Gastrocnemius medialis (tissue), 4 donors: ENCODE results near the gene TOMM20. TPM values are rescaled to one million over a fixed set of nuclear protein-coding genes. Genes with fewer than 3 reads are reported as not detected.

ENCODE experiments used
- ATAC-seq, 2 donors: fragments of 150-250 bp; one replicate each; pipeline ENCODE4 v1.9.1; 2016
- DNase-seq, 2 donors: peaks; one replicate each; pipeline ENCODE4 v3.0.0-alpha.2; 2019
- H3K27ac ChIP-seq, 4 donors: fragments of 200-600 bp; sonication (generic); 1 replicate in 1 of 4; 2 replicates in 3 of 4; pipeline ENCODE4 v1.5.1; 2016 to 2018; ENCODE audit warnings: mild to moderate bottlenecking in 2 of 4, moderate library complexity in 1 of 4
- H3K27me3 ChIP-seq, 3 donors: fragments of 200-600 bp; sonication (generic) in 2 of 3; 1 replicate in 1 of 3; 2 replicates in 2 of 3; pipeline versions ENCODE4 v1.5.1 to v1.6.0; 2016 to 2019; ENCODE audit warnings: mild to moderate bottlenecking in 1 of 3, moderate library complexity in 1 of 3
- H3K36me3 ChIP-seq, 2 donors: fragments of 200-600 bp; sonication (generic) in 1 of 2; one replicate each; pipeline ENCODE4 v1.5.1; 2017 to 2018
- H3K4me1 ChIP-seq, 2 donors: fragments of 200-600 bp; sonication (generic) in 1 of 2; one replicate each; pipeline ENCODE4 v1.5.1; 2016 to 2017; ENCODE audit warnings: mild to moderate bottlenecking in 2 of 2
- H3K4me3 ChIP-seq, 4 donors: fragments of 200-600 bp; sonication (generic) in 3 of 4; 1 replicate in 1 of 4; 2 replicates in 3 of 4; pipeline ENCODE4 v1.5.1; 2016 to 2019; ENCODE audit warnings: mild to moderate bottlenecking in 2 of 4
- H3K9me3 ChIP-seq, 3 donors: fragments of 200-600 bp; sonication (generic) in 2 of 3; 1 replicate in 1 of 3; 2 replicates in 2 of 3; pipeline ENCODE4 v1.5.1; 2016 to 2019
- CTCF ChIP-seq, 5 experiments: fragments of 450-650 bp in 3 of 5; fragments of 200-600 bp in 2 of 5; sonication (generic) in 2 of 5; IDR thresholded peaks in 4 of 5; conservative IDR thresholded peaks in 1 of 5; 1 replicate in 4 of 5; 2 replicates in 1 of 5; pipeline ENCODE4 v1.5.1; 2016 to 2019; ENCODE audit warnings: antibody characterized with exemption in 5 of 5, mild to moderate bottlenecking in 3 of 5, moderate library complexity in 3 of 5
- POLR2A ChIP-seq, 2 donors: fragments of 450-650 bp; IDR thresholded peaks; one replicate each; pipeline ENCODE4 v1.6.1; 2017; ENCODE audit warnings: antibody characterized with exemption in 2 of 2, mild to moderate bottlenecking in 2 of 2, moderate library complexity in 2 of 2
- in situ Hi-C, 4 donors: fragments of 200-750 bp; cut with MboI; loops; one replicate each; pipeline versions ENCODE4 v1.15.0 to v1.8.0; 2017; ENCODE audit warnings: low sequenced_read_pairs in 4 of 4
- intact Hi-C: fragments of 100-400 bp; cut with DNase I; formaldehyde crosslinking; loops from one replicate; pipeline ENCODE4 v1.15.1; 2023; ENCODE audit warnings: low total_unique reads
- total RNA-seq, 4 donors: library from RNA; depleted of rRNA; stranded (reverse); fragments of >200 nt; gene quantifications; one replicate each; pipeline versions ENCODE4 v1.1.0 to v1.2.3, GENCODE V29; 2016

TOMM20 gene
- total RNA-seq, 4 donors from 2014 or later: 51.7 to 71.8 (median 62.3) TPM

GRCh38 chr1:235131961-235132360 is 3.3 kb upstream of the TOMM20 start:
- H3K36me3 ChIP-seq: peaks cover 0 to 40% of the 10 kb centered on the region in 2 donors
- TF ChIP-seq CTCF (IDR thresholded peaks at IDR 0.05 in 4 of 5, conservative IDR thresholded peaks at IDR 0.05 in 1 of 5): no peak
- TF ChIP-seq POLR2A (IDR thresholded peaks at IDR 0.05): no peak
- in situ Hi-C loops: no loop called here

GRCh38 chr1:235130766-235131270 is 2.2 kb upstream of the TOMM20 start:
- in situ Hi-C loops: no loop called here
- ATAC-seq (no peak), DNase-seq (no peak)
- H3K36me3 ChIP-seq: peaks cover 0 to 29% of the 10 kb centered on the region in 2 donors
- no peak overlapping the region for H3K4me3 ChIP-seq
- TF ChIP-seq CTCF (IDR thresholded peaks at IDR 0.05 in 4 of 5, conservative IDR thresholded peaks at IDR 0.05 in 1 of 5) (no peak), POLR2A (IDR thresholded peaks at IDR 0.05) (no peak)
- intact Hi-C loops: no loop called here
- H3K27ac ChIP-seq: no peak overlapping the region
- no peaks in the 10 kb centered on the region for H3K9me3 ChIP-seq
- H3K4me1 ChIP-seq: peaks cover 15 to 18% of the 10 kb centered on the region in 2 donors
- no peaks in the 10 kb centered on the region for H3K27me3 ChIP-seq

More at GRCh38 chr1:235131961-235132360, 3.3 kb upstream of the TOMM20 start:
- intact Hi-C loops: no loop called here
- DNase-seq (no peak), ATAC-seq (no peak)
- Histone ChIP-seq H3K27ac (no peak overlapping the region), H3K4me3 (no peak overlapping the region), H3K27me3 (no peaks in the 10 kb centered on the region), H3K4me1 (peaks cover 8 to 13% of the 10 kb centered on the region in 2 donors), H3K9me3 (no peaks in the 10 kb centered on the region)

GRCh38 chr1:235129774-235130570 is 1.3 kb upstream of the TOMM20 start:
- in situ Hi-C loops (no loop called here), intact Hi-C loops (loop anchor here (5.0 to 10.0 kb wide), 2 partner anchors 195 to 372 kb away; partner anchors contain the start of genes ARID4B, B3GALNT2 and GGPS1)
- H3K36me3 ChIP-seq: peaks cover 0 to 21% of the 10 kb centered on the region in 2 donors

GRCh38 chr1:235127732-235128455 is 743 bp downstream of the TOMM20 start:
- in situ Hi-C loops: no loop called here
- DNase-seq (no peak), ATAC-seq (peak in 1 of 2 donors; percentile 10)
- Histone ChIP-seq H3K27me3 (no peaks in the 10 kb centered on the region), H3K36me3 (peaks cover 0 to 4% of the 10 kb centered on the region in 2 donors), H3K9me3 (no peaks in the 10 kb centered on the region), H3K27ac (peak overlapping the region; percentile 86 to 92 (median 88)), H3K4me3 (peak overlapping the region; percentile 90 to 95 (median 94)), H3K4me1 (peaks cover 15 to 18% of the 10 kb centered on the region in 2 donors)
- intact Hi-C loops: loop anchor here (1.0 to 10.0 kb wide), 3 partner anchors 33 to 374 kb away; partner anchors contain the start of genes ARID4B, B3GALNT2, GGPS1 and RBM34
- TF ChIP-seq POLR2A (IDR thresholded peaks at IDR 0.05) (no peak), CTCF (IDR thresholded peaks at IDR 0.05 in 4 of 5, conservative IDR thresholded peaks at IDR 0.05 in 1 of 5) (no peak)

More at GRCh38 chr1:235129774-235130570, 1.3 kb upstream of the TOMM20 start:
- ATAC-seq (no peak), DNase-seq (no peak)
- Histone ChIP-seq H3K27me3 (no peaks in the 10 kb centered on the region), H3K4me3 (no peak overlapping the region), H3K9me3 (no peaks in the 10 kb centered on the region), H3K27ac (no peak overlapping the region), H3K4me1 (peaks cover 15 to 18% of the 10 kb centered on the region in 2 donors)
- no peak for TF ChIP-seq POLR2A (IDR thresholded peaks at IDR 0.05)
- TF ChIP-seq CTCF (IDR thresholded peaks at IDR 0.05 in 4 of 5, conservative IDR thresholded peaks at IDR 0.05 in 1 of 5): no peak
